Endodermal cell (in vitro differentiated cells): ENCODE measurements around the gene PHC2. TPM values are rescaled to one million over a fixed set of nuclear protein-coding genes. Genes with fewer than 3 reads are reported as not detected.

ENCODE experiments used
- DNase-seq: peaks from one replicate; pipeline ENCODE4 v3.0.0-alpha.2; 2017
- H3K27ac ChIP-seq: 2 replicates; pipeline ENCODE4 v1.5.1; 2013; ENCODE audit warnings: mild to moderate bottlenecking, low read depth, low read length, moderate library complexity
- H3K27me3 ChIP-seq: 2 replicates; pipeline ENCODE4 v1.6.1; 2013; ENCODE audit warnings: mild to moderate bottlenecking, low read length, moderate library complexity; ENCODE audit not compliant: insufficient read depth, control insufficient read depth, poor library complexity, severe bottlenecking
- H3K36me3 ChIP-seq: 2 replicates; pipeline ENCODE4 v1.7.0; 2013; ENCODE audit warnings: mild to moderate bottlenecking, low read length, moderate library complexity; ENCODE audit not compliant: control insufficient read depth, insufficient read depth
- H3K4me1 ChIP-seq: one replicate; pipeline ENCODE4 v1.7.0; 2013; ENCODE audit warnings: low read length; ENCODE audit not compliant: control insufficient read depth, insufficient read depth
- H3K4me3 ChIP-seq: 2 replicates; pipeline ENCODE4 v1.5.1; 2013; ENCODE audit warnings: mild to moderate bottlenecking, low read length, moderate library complexity
- H3K9ac ChIP-seq: 2 replicates; pipeline ENCODE4 v1.6.1; 2013; ENCODE audit warnings: mild to moderate bottlenecking, low read length, moderate library complexity; ENCODE audit not compliant: poor library complexity, severe bottlenecking; ENCODE audit errors: extremely low read depth
- H3K9me3 ChIP-seq: 2 replicates; pipeline ENCODE4 v1.6.1; 2013; ENCODE audit warnings: mild to moderate bottlenecking, low read length, moderate library complexity; ENCODE audit not compliant: control insufficient read depth
- H3K27ac Mint-ChIP-seq: 2 replicates; pipeline ENCODE4 v1.8.0; 2020; ENCODE audit warnings: mixed read lengths
- H3K27me3 Mint-ChIP-seq: 2 replicates; pipeline ENCODE4 v1.8.0; 2021; ENCODE audit warnings: mild to moderate bottlenecking, mixed read lengths; ENCODE audit not compliant: insufficient read depth
- H3K36me3 Mint-ChIP-seq: 2 replicates; pipeline ENCODE4 v1.8.0; 2020; ENCODE audit warnings: low read depth, mixed read lengths
- H3K4me1 Mint-ChIP-seq: 2 replicates; pipeline ENCODE4 v1.8.0; 2020; ENCODE audit warnings: mixed read lengths
- H3K4me3 Mint-ChIP-seq: 2 replicates; pipeline ENCODE4 v1.8.0; 2020; ENCODE audit warnings: mild to moderate bottlenecking, moderate library complexity, mixed read lengths
- H3K9me3 Mint-ChIP-seq: 2 replicates; pipeline ENCODE4 v1.8.0; 2020; ENCODE audit warnings: mild to moderate bottlenecking, mixed read lengths
- CTCF ChIP-seq: fragments of 200-600 bp; sonication (generic); conservative IDR thresholded peaks from 2 replicates; pipeline ENCODE4 v1.5.0; 2021; ENCODE audit warnings: antibody characterized with exemption, mild to moderate bottlenecking
- WGBS, 2 experiments: methylation state at CpG; one replicate each; pipeline versions ENCODE4 v1.1.5 to v1.1.7; 2013; ENCODE audit warnings: missing lambda C conversion rate in 2 of 2, mixed read lengths in 1 of 2; ENCODE audit not compliant: insufficient coverage in 1 of 2, insufficient read length in 1 of 2; 5-methylcytosine and 5-hydroxymethylcytosine counted together
- total RNA-seq, 2 donors: library from RNA; stranded (reverse); fragmentation: NEBNext Ultra II Directional in 1 of 2; extraction: Animal tissue kit (Norgen Biotek cat#: 25700) in 1 of 2; gene quantifications; 2 replicates in 1 of 2; 3 replicates in 1 of 2; pipeline ENCODE4 v1.2.1, GENCODE V29; 2021

The PHC2 gene
- total RNA-seq, 2 donors from 2014 or later, result 32.1 to 43.9 TPM

GRCh38 chr1:33443080-33443704, 12.3 kb upstream of the PHC2 start:
- Histone ChIP-seq H3K4me3 (no peak overlapping the region), H3K9me3 (no peaks in the 10 kb centered on the region), H3K36me3 (no peaks in the 10 kb centered on the region), H3K27me3 (peaks cover 4% of the 10 kb centered on the region), H3K9ac (no peak overlapping the region), H3K27ac (no peak overlapping the region), H3K4me1 (no peaks in the 10 kb centered on the region)
- WGBS, 2 experiments, result 55 to 67% methylated on average over 3 of the region's 4 CpGs
- H3K36me3 Mint-ChIP-seq, result no peaks in the 10 kb centered on the region
- TF ChIP-seq CTCF, result no peak
- peaks cover 14% of the 10 kb centered on the region for H3K4me1 Mint-ChIP-seq
- H3K9me3 Mint-ChIP-seq, result no peaks in the 10 kb centered on the region
- H3K4me3 Mint-ChIP-seq, result no peak overlapping the region
- H3K27ac Mint-ChIP-seq, result no peak overlapping the region
- peaks cover 9% of the 10 kb centered on the region for H3K27me3 Mint-ChIP-seq
- DNase-seq, result no peak

- 94 to 96% methylated on average over 1 of the region's 1 CpG for WGBS, 2 experiments
- H3K27ac Mint-ChIP-seq, result no peak overlapping the region
- DNase-seq, result no peak
Measured at GRCh38 chr1:33442141-33442540, 11.2 kb upstream of the PHC2 start.

GRCh38 chr1:33441088-33441745, 10.3 kb upstream of the PHC2 start:
- no peak overlapping the region for H3K9ac ChIP-seq
- no peaks in the 10 kb centered on the region for H3K36me3 ChIP-seq
- no peak overlapping the region for H3K27ac ChIP-seq
- peaks cover 7% of the 10 kb centered on the region for H3K27me3 Mint-ChIP-seq
- H3K4me1 ChIP-seq, result peaks cover 3% of the 10 kb centered on the region
- no peak for TF ChIP-seq CTCF
- H3K36me3 Mint-ChIP-seq, result no peaks in the 10 kb centered on the region
- no peak overlapping the region for H3K4me3 Mint-ChIP-seq
- no peak overlapping the region for H3K27ac Mint-ChIP-seq
- peaks cover 10% of the 10 kb centered on the region for H3K4me1 Mint-ChIP-seq
- no peaks in the 10 kb centered on the region for H3K9me3 Mint-ChIP-seq
- WGBS, 2 experiments, result 87 to 89% methylated on average over 4 to 6 of the region's 6 CpGs
- no peaks in the 10 kb centered on the region for H3K9me3 ChIP-seq
- H3K4me3 ChIP-seq, result no peak overlapping the region
- H3K27me3 ChIP-seq, result peaks cover 4% of the 10 kb centered on the region
- no peak for DNase-seq

More at GRCh38 chr1:33442141-33442540, 11.2 kb upstream of the PHC2 start:
- no peak for TF ChIP-seq CTCF
- Histone ChIP-seq H3K4me3 (no peak overlapping the region), H3K4me1 (no peaks in the 10 kb centered on the region), H3K9me3 (no peaks in the 10 kb centered on the region), H3K27ac (no peak overlapping the region), H3K27me3 (peaks cover 4% of the 10 kb centered on the region), H3K9ac (no peak overlapping the region), H3K36me3 (no peaks in the 10 kb centered on the region)
- Mint-ChIP-seq H3K4me3 (no peak overlapping the region), H3K4me1 (peaks cover 10% of the 10 kb centered on the region), H3K36me3 (no peaks in the 10 kb centered on the region), H3K27me3 (peaks cover 9% of the 10 kb centered on the region), H3K9me3 (no peaks in the 10 kb centered on the region)
